Astrocyte (in vitro differentiated cells and primary cell): ENCODE data around the gene EXD3. TPM values are rescaled to one million over a fixed set of nuclear protein-coding genes. Genes with fewer than 3 reads are reported as not detected.

Source experiments
- DNase-seq: peaks from one replicate; pipeline ENCODE4 v3.0.0-alpha.2; 2010; ENCODE audit warnings: low read depth
- FAIRE-seq: peaks from 2 replicates; lab custom pipeline; 2011; peaks lifted over from hg19 to GRCh38; lab: Jason Lieb, UNC
- H2AFZ ChIP-seq: 2 replicates; pipeline ENCODE4 v1.6.0; 2012; ENCODE audit warnings: low read depth, low read length, inconsistent platforms
- H3K27ac ChIP-seq: 2 replicates; pipeline ENCODE4 v1.5.1; 2011; ENCODE audit warnings: low read depth, low read length, inconsistent platforms
- H3K27me3 ChIP-seq: 2 replicates; pipeline ENCODE4 v1.6.0; 2011; ENCODE audit warnings: low read length, inconsistent platforms; ENCODE audit not compliant: insufficient read depth
- H3K36me3 ChIP-seq: 2 replicates; pipeline ENCODE4 v1.5.1; 2011; ENCODE audit warnings: low read length, inconsistent platforms; ENCODE audit not compliant: insufficient read depth
- H3K4me1 ChIP-seq: 2 replicates; pipeline ENCODE4 v1.5.1; 2011; ENCODE audit warnings: low read length, inconsistent platforms; ENCODE audit not compliant: insufficient read depth
- H3K4me2 ChIP-seq: 2 replicates; pipeline ENCODE4 v1.6.0; 2012; ENCODE audit warnings: low read length, inconsistent platforms
- H3K4me3 ChIP-seq: 2 replicates; pipeline ENCODE4 v1.5.1; 2011; ENCODE audit warnings: low read depth, mild to moderate bottlenecking, low read length, inconsistent platforms; ENCODE audit not compliant: insufficient read depth
- H3K79me2 ChIP-seq: 2 replicates; pipeline ENCODE4 v1.6.0; 2012; ENCODE audit warnings: mild to moderate bottlenecking, low read length, inconsistent platforms; ENCODE audit not compliant: insufficient read depth
- H3K9ac ChIP-seq: 2 replicates; pipeline ENCODE4 v1.6.0; 2012; ENCODE audit warnings: mild to moderate bottlenecking, low read length, inconsistent platforms
- H3K9me3 ChIP-seq: 2 replicates; pipeline ENCODE4 v1.5.1; 2012; ENCODE audit warnings: low read depth, mild to moderate bottlenecking, low read length, inconsistent platforms; ENCODE audit not compliant: insufficient read depth
- H4K20me1 ChIP-seq: 2 replicates; pipeline ENCODE4 v1.6.0; 2012; ENCODE audit warnings: low read length, inconsistent platforms; ENCODE audit not compliant: insufficient read depth
- H3K27ac Mint-ChIP-seq: one replicate; pipeline ENCODE4 v1.8.0; 2021; ENCODE audit warnings: mild to moderate bottlenecking, mixed read lengths; ENCODE audit not compliant: unreplicated experiment
- H3K27me3 Mint-ChIP-seq: one replicate; pipeline ENCODE4 v1.8.0; 2021; ENCODE audit warnings: low read depth, mixed read lengths; ENCODE audit not compliant: unreplicated experiment
- H3K36me3 Mint-ChIP-seq: one replicate; pipeline ENCODE4 v1.8.0; 2021; ENCODE audit warnings: low read depth, mixed read lengths; ENCODE audit not compliant: unreplicated experiment
- H3K4me1 Mint-ChIP-seq: one replicate; pipeline ENCODE4 v1.8.0; 2021; ENCODE audit warnings: low read depth, mixed read lengths; ENCODE audit not compliant: unreplicated experiment
- H3K4me3 Mint-ChIP-seq: one replicate; pipeline ENCODE4 v1.8.0; 2021; ENCODE audit warnings: mild to moderate bottlenecking, moderate library complexity, mixed read lengths; ENCODE audit not compliant: unreplicated experiment
- H3K9me3 Mint-ChIP-seq: one replicate; pipeline ENCODE4 v1.8.0; 2021; ENCODE audit warnings: mild to moderate bottlenecking, mixed read lengths; ENCODE audit not compliant: unreplicated experiment
- CTCF ChIP-seq: IDR thresholded peaks from 2 replicates; pipeline ENCODE4 v1.5.1; 2011; ENCODE audit warnings: low read depth, mild to moderate bottlenecking, inconsistent platforms, low read length, moderate library complexity; ENCODE audit not compliant: insufficient read depth
- EZH2 ChIP-seq: IDR thresholded peaks from 2 replicates; pipeline ENCODE4 v1.6.1; 2012; ENCODE audit warnings: mild to moderate bottlenecking, low read length, inconsistent platforms; ENCODE audit not compliant: insufficient read depth
- total RNA-seq: library from RNA; stranded (reverse); gene quantifications from 2 replicates; pipeline ENCODE4 v1.2.1, GENCODE V29; 2021

The EXD3 gene
- total RNA-seq, 1 donor from 2014 or later: 8.5 TPM

- H3K4me2 ChIP-seq: no peak overlapping the region
- H3K27ac Mint-ChIP-seq: no peak overlapping the region
- H3K4me3 Mint-ChIP-seq: no peak overlapping the region
- H3K79me2 ChIP-seq: no peaks in the 10 kb centered on the region
- DNase-seq (no peak), FAIRE-seq (no peak)
- no peaks in the 10 kb centered on the region for H3K9me3 ChIP-seq
- H3K9ac ChIP-seq: no peak overlapping the region
- no peaks in the 10 kb centered on the region for H3K27me3 ChIP-seq
- no peaks in the 10 kb centered on the region for H3K36me3 Mint-ChIP-seq
- TF ChIP-seq EZH2 (no peak), CTCF (no peak)
- H3K27ac ChIP-seq: no peak overlapping the region
- no peak overlapping the region for H3K4me3 ChIP-seq
- H3K27me3 Mint-ChIP-seq: peaks cover 5% of the 10 kb centered on the region
- no peaks in the 10 kb centered on the region for H3K9me3 Mint-ChIP-seq
- no peak overlapping the region for H2AFZ ChIP-seq
- H3K4me1 Mint-ChIP-seq: no peaks in the 10 kb centered on the region
- no peaks in the 10 kb centered on the region for H3K36me3 ChIP-seq
- H4K20me1 ChIP-seq: no peaks in the 10 kb centered on the region
- peaks cover 7% of the 10 kb centered on the region for H3K4me1 ChIP-seq
Measured at GRCh38 chr9:137431416-137431931, 8.5 kb upstream of the EXD3 start.

- Histone ChIP-seq H3K36me3 (no peaks in the 10 kb centered on the region), H2AFZ (no peak overlapping the region), H3K79me2 (no peaks in the 10 kb centered on the region), H3K9me3 (no peaks in the 10 kb centered on the region), H4K20me1 (no peaks in the 10 kb centered on the region), H3K27me3 (no peaks in the 10 kb centered on the region), H3K4me3 (no peak overlapping the region), H3K9ac (no peak overlapping the region), H3K27ac (no peak overlapping the region), H3K4me1 (peaks cover 5% of the 10 kb centered on the region), H3K4me2 (no peak overlapping the region)
- no peak overlapping the region for H3K4me3 Mint-ChIP-seq
- FAIRE-seq: no peak
- no peaks in the 10 kb centered on the region for H3K4me1 Mint-ChIP-seq
- H3K27me3 Mint-ChIP-seq: peaks cover 5% of the 10 kb centered on the region
- no peak for DNase-seq
- H3K9me3 Mint-ChIP-seq: no peaks in the 10 kb centered on the region
- H3K27ac Mint-ChIP-seq: no peak overlapping the region
- no peaks in the 10 kb centered on the region for H3K36me3 Mint-ChIP-seq
- TF ChIP-seq EZH2 (no peak), CTCF (no peak)
Measured at GRCh38 chr9:137430723-137431415, 7.9 kb upstream of the EXD3 start.

- no peak overlapping the region for H3K4me3 Mint-ChIP-seq
- Histone ChIP-seq H3K9me3 (no peaks in the 10 kb centered on the region), H3K4me3 (no peak overlapping the region), H3K79me2 (no peaks in the 10 kb centered on the region), H3K27ac (no peak overlapping the region), H3K36me3 (no peaks in the 10 kb centered on the region), H3K4me1 (no peaks in the 10 kb centered on the region), H3K4me2 (no peak overlapping the region), H3K27me3 (no peaks in the 10 kb centered on the region), H3K9ac (no peak overlapping the region), H4K20me1 (no peaks in the 10 kb centered on the region), H2AFZ (no peak overlapping the region)
- TF ChIP-seq EZH2: no peak
- TF ChIP-seq CTCF: no peak
- DNase-seq (no peak), FAIRE-seq (no peak)
- peaks cover 5% of the 10 kb centered on the region for H3K27me3 Mint-ChIP-seq
- no peaks in the 10 kb centered on the region for H3K36me3 Mint-ChIP-seq
- H3K4me1 Mint-ChIP-seq: no peaks in the 10 kb centered on the region
- no peaks in the 10 kb centered on the region for H3K9me3 Mint-ChIP-seq
- no peak overlapping the region for H3K27ac Mint-ChIP-seq
Measured at GRCh38 chr9:137429974-137430722, 7.2 kb upstream of the EXD3 start.
